Vagina (tissue), 2 donors: ENCODE results near the gene POLR3GL.

ENCODE experiments used
- CTCF ChIP-seq, 3 experiments: fragments of 450-650 bp in 2 of 3; fragments of 200-600 bp in 1 of 3; sonication (generic) in 1 of 3; IDR thresholded peaks; one replicate each; pipeline ENCODE4 v1.5.1; 2017 to 2019; ENCODE audit warnings: antibody characterized with exemption in 3 of 3, mild to moderate bottlenecking in 2 of 3, moderate library complexity in 2 of 3
- POLR2A ChIP-seq, 2 donors: fragments of 450-650 bp; IDR thresholded peaks; one replicate each; pipeline ENCODE4 v1.6.1; 2017; ENCODE audit warnings: antibody characterized with exemption in 2 of 2, mild to moderate bottlenecking in 2 of 2, moderate library complexity in 2 of 2

- TF ChIP-seq CTCF (IDR thresholded peaks at IDR 0.05): no peak
- TF ChIP-seq POLR2A (IDR thresholded peaks at IDR 0.05): no peak
Measured at GRCh38 chr1:146010126-146010738, 45.7 kb downstream of the POLR3GL start.
